Breast epithelium (tissue), 4 donors: Measurements from ENCODE around the gene P2RX3. TPM values are rescaled to one million over a fixed set of nuclear protein-coding genes. Genes with fewer than 3 reads are reported as not detected.

Experiments
- DNase-seq, 2 donors: peaks; one replicate each; pipeline ENCODE4 v3.0.0-alpha.2; 2019; ENCODE audit warnings: low spot score in 2 of 2
- H3K27ac ChIP-seq, 2 donors: fragments of 200-600 bp; sonication (generic) in 1 of 2; one replicate each; pipeline ENCODE4 v1.5.1; 2016 to 2019; ENCODE audit warnings: mild to moderate bottlenecking in 1 of 2
- H3K27me3 ChIP-seq, 2 donors: fragments of 200-600 bp; sonication (generic) in 1 of 2; one replicate each; pipeline versions ENCODE4 v1.5.1 to v1.6.0; 2017 to 2019; ENCODE audit warnings: control low read depth in 1 of 2, mild to moderate bottlenecking in 1 of 2
- H3K36me3 ChIP-seq: fragments of 200-600 bp; one replicate; pipeline ENCODE4 v1.5.1; 2019
- H3K4me1 ChIP-seq, 2 donors: fragments of 200-600 bp; sonication (generic); one replicate each; pipeline ENCODE4 v1.5.1; 2016 to 2019; ENCODE audit warnings: control low read depth in 1 of 2
- H3K4me3 ChIP-seq, 3 donors: fragments of 200-600 bp; sonication (generic); 1 replicate in 2 of 3; 2 replicates in 1 of 3; pipeline ENCODE4 v1.5.1; 2016 to 2019; ENCODE audit warnings: mild to moderate bottlenecking in 3 of 3, moderate library complexity in 2 of 3
- H3K9me3 ChIP-seq, 2 donors: fragments of 200-600 bp; sonication (generic) in 1 of 2; one replicate each; pipeline ENCODE4 v1.5.1; 2016 to 2019; ENCODE audit warnings: control low read depth in 1 of 2
- CTCF ChIP-seq, 3 donors: fragments of 450-650 bp; IDR thresholded peaks; one replicate each; pipeline ENCODE4 v1.5.1; 2016 to 2017; ENCODE audit warnings: antibody characterized with exemption in 3 of 3, mild to moderate bottlenecking in 3 of 3, moderate library complexity in 3 of 3
- POLR2A ChIP-seq: fragments of 450-650 bp; IDR thresholded peaks from one replicate; pipeline ENCODE4 v1.6.1; 2016; ENCODE audit warnings: antibody characterized with exemption, mild to moderate bottlenecking, moderate library complexity
- POLR2AphosphoS5 ChIP-seq, 3 donors: sonication (generic); formaldehyde crosslinking; IDR thresholded peaks; one replicate each; pipeline ENCODE4 v1.6.1; 2017; ENCODE audit warnings: antibody characterized with exemption in 3 of 3
- intact Hi-C: fragments of 100-400 bp; cut with DNase I; formaldehyde crosslinking; loops from one replicate; pipeline ENCODE4 v1.15.1; 2023; ENCODE audit warnings: low total_unique reads
- total RNA-seq, 3 donors: library from RNA; depleted of rRNA; stranded (reverse); fragments of >200 nt; gene quantifications; one replicate each; pipeline ENCODE4 v1.1.0, GENCODE V29; 2016

Gene P2RX3
- total RNA-seq, 3 donors from 2014 or later: not detected

- TF ChIP-seq CTCF (IDR thresholded peaks at IDR 0.05) (no peak), POLR2AphosphoS5 (IDR thresholded peaks at IDR 0.05) (no peak), POLR2A (no peak)
- H3K27me3 ChIP-seq: no peaks in the 10 kb centered on the region
Observed at GRCh38 chr11:57340039-57340615, 2.0 kb downstream of the P2RX3 start.

GRCh38 chr11:57341250-57341808 lies 3.2 kb downstream of the P2RX3 start:
- no peak for DNase-seq
- intact Hi-C loops: loop anchor here (10.0 kb wide), 1 partner anchor 113 kb away; no protein-coding TSS in a partner anchor
- no peaks in the 10 kb centered on the region for H3K36me3 ChIP-seq
- TF ChIP-seq POLR2A: no peak
- TF ChIP-seq CTCF (IDR thresholded peaks at IDR 0.05): no peak
- no peak for TF ChIP-seq POLR2AphosphoS5 (IDR thresholded peaks at IDR 0.05)
- H3K4me1 ChIP-seq: no peaks in the 10 kb centered on the region
- H3K9me3 ChIP-seq: no peaks in the 10 kb centered on the region
- H3K4me3 ChIP-seq: no peak overlapping the region
- no peak overlapping the region for H3K27ac ChIP-seq
- H3K27me3 ChIP-seq: no peaks in the 10 kb centered on the region

More at GRCh38 chr11:57340039-57340615, 2.0 kb downstream of the P2RX3 start:
- Histone ChIP-seq H3K4me1 (no peaks in the 10 kb centered on the region), H3K9me3 (no peaks in the 10 kb centered on the region), H3K27ac (no peak overlapping the region), H3K36me3 (no peaks in the 10 kb centered on the region), H3K4me3 (no peak overlapping the region)
- DNase-seq: no peak
- intact Hi-C loops: loop anchor here (10.0 kb wide), 1 partner anchor 115 kb away; no protein-coding TSS in a partner anchor

- Histone ChIP-seq H3K36me3 (no peaks in the 10 kb centered on the region), H3K4me3 (no peak overlapping the region), H3K27ac (no peak overlapping the region), H3K9me3 (no peaks in the 10 kb centered on the region), H3K4me1 (no peaks in the 10 kb centered on the region), H3K27me3 (no peaks in the 10 kb centered on the region)
- no peak for DNase-seq
- intact Hi-C loops: loop anchor here (10.0 kb wide), 1 partner anchor 112 kb away; no protein-coding TSS in a partner anchor
- no peak for TF ChIP-seq CTCF (IDR thresholded peaks at IDR 0.05)
- TF ChIP-seq POLR2AphosphoS5 (IDR thresholded peaks at IDR 0.05): no peak
- no peak for TF ChIP-seq POLR2A
Observed at GRCh38 chr11:57342702-57343101, 4.5 kb downstream of the P2RX3 start.

- intact Hi-C loops: loop anchor here (10.0 kb wide), 1 partner anchor 111 kb away; no protein-coding TSS in a partner anchor
- no peaks in the 10 kb centered on the region for H3K27me3 ChIP-seq
Observed at GRCh38 chr11:57343825-57344224, 5.7 kb downstream of the P2RX3 start.

More at GRCh38 chr11:57343825-57344224, 5.7 kb downstream of the P2RX3 start:
- H3K9me3 ChIP-seq: no peaks in the 10 kb centered on the region
- H3K36me3 ChIP-seq: no peaks in the 10 kb centered on the region
- no peak overlapping the region for H3K27ac ChIP-seq
- no peak for TF ChIP-seq POLR2A
- TF ChIP-seq POLR2AphosphoS5 (IDR thresholded peaks at IDR 0.05): no peak
- no peak for TF ChIP-seq CTCF (IDR thresholded peaks at IDR 0.05)
- H3K4me3 ChIP-seq: no peak overlapping the region
- H3K4me1 ChIP-seq: no peaks in the 10 kb centered on the region
- DNase-seq: no peak
